Measurements from ENCODE around the gene SCRN1.

The SCRN1 gene

GRCh38 chr7:29894256-29894655, 95.3 kb downstream of the SCRN1 start:
- H2BK12ac ChIP-seq (ENCODE audit: low read length): no peak overlapping the region
- H3K23ac ChIP-seq (ENCODE audit: low read length): no peak overlapping the region
- no CpG with 5 or more reads among the region's 2 CpGs for WGBS (ENCODE audit: extremely low coverage, insufficient coverage, insufficient read length)
- H3K14ac ChIP-seq (ENCODE audit: low read length): no peak overlapping the region
- H3K4me3 ChIP-seq (ENCODE audit: low read depth, low read length): no peak overlapping the region
- no peaks in the 10 kb centered on the region for H3K9me3 ChIP-seq (ENCODE audit: insufficient read depth, low read depth, low read length)
- H4K12ac ChIP-seq (ENCODE audit: low read depth, low read length): no peak overlapping the region
- no peak overlapping the region for H3K9ac ChIP-seq (ENCODE audit: low read length)
- no peaks in the 10 kb centered on the region for H3K27me3 ChIP-seq (ENCODE audit: insufficient read depth, low read length)
- H2AK5ac ChIP-seq (ENCODE audit: low read length): no peak overlapping the region
- H3K79me2 ChIP-seq (ENCODE audit: control insufficient read depth, insufficient read depth, low read length, poor library complexity): no peaks in the 10 kb centered on the region
- no peak overlapping the region for H3K27ac ChIP-seq (ENCODE audit: low read depth, low read length)
- H3K4me2 ChIP-seq (ENCODE audit: low read length): no peak overlapping the region
- H3K36me3 ChIP-seq (ENCODE audit: control insufficient read depth in 1 of 2, insufficient read depth in 2 of 2, low read length in 2 of 2): no peaks in the 10 kb centered on the region
- H3K4ac ChIP-seq (ENCODE audit: low read depth, low read length): no peak overlapping the region
- H3K4me1 ChIP-seq (ENCODE audit: control insufficient read depth in 1 of 2, insufficient read depth in 2 of 2, low read length in 2 of 2): no peaks in the 10 kb centered on the region
- no peaks in the 10 kb centered on the region for H3K79me1 ChIP-seq (ENCODE audit: low read length)
- H2BK5ac ChIP-seq (ENCODE audit: low read depth, low read length, poor library complexity): no peak overlapping the region
- no peak overlapping the region for H3K18ac ChIP-seq (ENCODE audit: low read length)
- no peak overlapping the region for H4K91ac ChIP-seq (ENCODE audit: low read depth, low read length)
- H2BK120ac ChIP-seq (ENCODE audit: insufficient read depth, low read length, poor library complexity): no peak overlapping the region
- no peak overlapping the region for H4K8ac ChIP-seq (ENCODE audit: low read depth, low read length)
- no peak for DNase-seq
- no peak overlapping the region for H2AFZ ChIP-seq (ENCODE audit: insufficient read depth, low read length, poor library complexity)

DNA sequence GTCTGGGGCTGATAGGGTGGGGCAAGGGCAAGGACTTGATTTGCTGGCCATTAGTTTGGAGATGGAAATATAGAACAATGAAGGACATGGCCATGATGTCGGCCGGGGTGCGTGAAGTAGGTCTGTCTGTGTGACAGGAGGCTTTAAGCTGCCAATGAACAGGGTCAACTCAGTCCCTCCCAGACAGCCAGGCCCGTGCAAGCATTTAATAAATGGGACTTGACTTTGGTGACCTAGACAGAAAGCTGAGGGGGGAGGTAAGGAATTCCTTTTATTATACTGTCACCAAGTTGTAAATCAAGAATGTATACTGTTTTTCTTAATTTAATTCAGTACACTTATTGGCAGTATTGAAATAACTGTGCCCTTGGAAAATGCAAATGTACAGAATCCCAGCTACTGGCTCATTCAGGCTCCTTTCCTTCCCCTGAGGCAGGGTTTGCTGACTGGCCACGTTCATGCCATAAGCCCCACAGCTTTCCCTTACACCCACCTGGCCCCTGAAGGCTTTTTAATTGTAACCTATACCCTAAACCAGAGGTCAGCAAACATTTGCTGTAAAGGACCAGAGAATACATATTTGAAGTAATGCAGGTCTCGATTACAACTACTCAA, 96.1 kb downstream of the SCRN1 start:
- H3K9ac ChIP-seq (ENCODE audit: low read length): no peak overlapping the region
- H4K12ac ChIP-seq (ENCODE audit: low read depth, low read length): no peak overlapping the region
- WGBS (ENCODE audit: extremely low coverage, insufficient coverage, insufficient read length): no CpG with 5 or more reads among the region's 6 CpGs
- no peak overlapping the region for H2AK5ac ChIP-seq (ENCODE audit: low read length)
- no peak overlapping the region for H3K23ac ChIP-seq (ENCODE audit: low read length)
- H3K36me3 ChIP-seq (ENCODE audit: control insufficient read depth in 1 of 2, insufficient read depth in 2 of 2, low read length in 2 of 2): no peaks in the 10 kb centered on the region
- H3K4me3 ChIP-seq (ENCODE audit: low read depth, low read length): no peak overlapping the region
- H2AFZ ChIP-seq (ENCODE audit: insufficient read depth, low read length, poor library complexity): no peak overlapping the region
- H3K4me1 ChIP-seq (ENCODE audit: control insufficient read depth in 1 of 2, insufficient read depth in 2 of 2, low read length in 2 of 2): no peaks in the 10 kb centered on the region
- no peak overlapping the region for H3K14ac ChIP-seq (ENCODE audit: low read length)
- H2BK120ac ChIP-seq (ENCODE audit: insufficient read depth, low read length, poor library complexity): no peak overlapping the region
- no peaks in the 10 kb centered on the region for H3K79me1 ChIP-seq (ENCODE audit: low read length)
- H4K8ac ChIP-seq (ENCODE audit: low read depth, low read length): no peak overlapping the region
- DNase-seq: no peak
- no peak overlapping the region for H3K4ac ChIP-seq (ENCODE audit: low read depth, low read length)
- H3K18ac ChIP-seq (ENCODE audit: low read length): no peak overlapping the region
- H2BK12ac ChIP-seq (ENCODE audit: low read length): no peak overlapping the region
- no peak overlapping the region for H2BK5ac ChIP-seq (ENCODE audit: low read depth, low read length, poor library complexity)
- no peak overlapping the region for H3K27ac ChIP-seq (ENCODE audit: low read depth, low read length)
- no peak overlapping the region for H3K4me2 ChIP-seq (ENCODE audit: low read length)
- no peaks in the 10 kb centered on the region for H3K9me3 ChIP-seq (ENCODE audit: insufficient read depth, low read depth, low read length)
- H3K79me2 ChIP-seq (ENCODE audit: control insufficient read depth, insufficient read depth, low read length, poor library complexity): no peaks in the 10 kb centered on the region
- no peaks in the 10 kb centered on the region for H3K27me3 ChIP-seq (ENCODE audit: insufficient read depth, low read length)
- H4K91ac ChIP-seq (ENCODE audit: low read depth, low read length): no peak overlapping the region

DNA sequence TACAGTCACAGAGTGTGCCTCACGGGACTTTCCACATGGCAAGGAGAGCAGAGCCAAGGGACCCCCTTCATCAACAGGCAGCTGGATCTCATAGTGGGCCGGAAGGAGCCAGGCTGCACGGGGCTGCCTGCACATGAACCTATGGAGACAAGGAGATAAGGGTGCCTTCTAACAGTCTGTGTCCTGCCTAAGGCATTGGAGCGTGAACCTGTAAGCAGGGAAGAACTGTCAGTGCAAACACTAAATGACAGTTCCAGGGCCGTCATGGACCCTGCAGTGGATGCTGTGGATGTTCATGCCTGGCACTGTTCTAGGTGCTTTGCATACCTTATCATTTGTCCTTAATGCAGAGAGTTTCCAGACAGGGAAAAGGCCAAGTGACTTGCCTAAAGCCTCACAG, 97.4 kb downstream of the SCRN1 start:
- no peak overlapping the region for H3K23ac ChIP-seq (ENCODE audit: low read length)
- H2BK12ac ChIP-seq (ENCODE audit: low read length): no peak overlapping the region
- H4K12ac ChIP-seq (ENCODE audit: low read depth, low read length): no peak overlapping the region
- no CpG with 5 or more reads among the region's 5 CpGs for WGBS (ENCODE audit: extremely low coverage, insufficient coverage, insufficient read length)
- H3K36me3 ChIP-seq (ENCODE audit: control insufficient read depth in 1 of 2, insufficient read depth in 2 of 2, low read length in 2 of 2): no peaks in the 10 kb centered on the region
- no peaks in the 10 kb centered on the region for H3K79me1 ChIP-seq (ENCODE audit: low read length)
- no peak overlapping the region for H3K4ac ChIP-seq (ENCODE audit: low read depth, low read length)
- H3K4me3 ChIP-seq (ENCODE audit: low read depth, low read length): no peak overlapping the region
- H3K18ac ChIP-seq (ENCODE audit: low read length): no peak overlapping the region
- H2BK5ac ChIP-seq (ENCODE audit: low read depth, low read length, poor library complexity): no peak overlapping the region
- H4K8ac ChIP-seq (ENCODE audit: low read depth, low read length): no peak overlapping the region
- no peak overlapping the region for H3K4me2 ChIP-seq (ENCODE audit: low read length)
- DNase-seq: no peak
- no peaks in the 10 kb centered on the region for H3K4me1 ChIP-seq (ENCODE audit: control insufficient read depth in 1 of 2, insufficient read depth in 2 of 2, low read length in 2 of 2)
- H2AK5ac ChIP-seq (ENCODE audit: low read length): no peak overlapping the region
- H2AFZ ChIP-seq (ENCODE audit: insufficient read depth, low read length, poor library complexity): no peak overlapping the region
- H3K27me3 ChIP-seq (ENCODE audit: insufficient read depth, low read length): no peaks in the 10 kb centered on the region
- no peak overlapping the region for H2BK120ac ChIP-seq (ENCODE audit: insufficient read depth, low read length, poor library complexity)
- no peak overlapping the region for H3K14ac ChIP-seq (ENCODE audit: low read length)
- H3K9ac ChIP-seq (ENCODE audit: low read length): no peak overlapping the region
- no peaks in the 10 kb centered on the region for H3K79me2 ChIP-seq (ENCODE audit: control insufficient read depth, insufficient read depth, low read length, poor library complexity)
- H4K91ac ChIP-seq (ENCODE audit: low read depth, low read length): no peak overlapping the region
- no peak overlapping the region for H3K27ac ChIP-seq (ENCODE audit: low read depth, low read length)
- no peaks in the 10 kb centered on the region for H3K9me3 ChIP-seq (ENCODE audit: insufficient read depth, low read depth, low read length)

GRCh38 chr7:29891766-29892165, 97.8 kb downstream of the SCRN1 start:
- Histone ChIP-seq H3K36me3 (ENCODE audit: control insufficient read depth in 1 of 2, insufficient read depth in 2 of 2, low read length in 2 of 2) (no peaks in the 10 kb centered on the region), H2BK120ac (ENCODE audit: insufficient read depth, low read length, poor library complexity) (no peak overlapping the region), H3K4me3 (ENCODE audit: low read depth, low read length) (no peak overlapping the region), H4K91ac (ENCODE audit: low read depth, low read length) (no peak overlapping the region), H2BK5ac (ENCODE audit: low read depth, low read length, poor library complexity) (no peak overlapping the region), H3K79me2 (ENCODE audit: control insufficient read depth, insufficient read depth, low read length, poor library complexity) (no peaks in the 10 kb centered on the region), H3K14ac (ENCODE audit: low read length) (no peak overlapping the region), H3K4me1 (ENCODE audit: control insufficient read depth in 1 of 2, insufficient read depth in 2 of 2, low read length in 2 of 2) (no peaks in the 10 kb centered on the region), H4K12ac (ENCODE audit: low read depth, low read length) (no peak overlapping the region), H2AFZ (ENCODE audit: insufficient read depth, low read length, poor library complexity) (no peak overlapping the region), H3K27me3 (ENCODE audit: insufficient read depth, low read length) (no peaks in the 10 kb centered on the region), H3K18ac (ENCODE audit: low read length) (no peak overlapping the region), H3K27ac (ENCODE audit: low read depth, low read length) (no peak overlapping the region), H3K9ac (ENCODE audit: low read length) (no peak overlapping the region), H2AK5ac (ENCODE audit: low read length) (no peak overlapping the region), H3K4me2 (ENCODE audit: low read length) (no peak overlapping the region), H3K9me3 (ENCODE audit: insufficient read depth, low read depth, low read length) (no peaks in the 10 kb centered on the region), H3K23ac (ENCODE audit: low read length) (no peak overlapping the region), H3K4ac (ENCODE audit: low read depth, low read length) (no peak overlapping the region), H3K79me1 (ENCODE audit: low read length) (no peaks in the 10 kb centered on the region), H2BK12ac (ENCODE audit: low read length) (no peak overlapping the region), H4K8ac (ENCODE audit: low read depth, low read length) (no peak overlapping the region)
- WGBS (ENCODE audit: extremely low coverage, insufficient coverage, insufficient read length): no CpG with 5 or more reads among the region's 4 CpGs
- no peak for DNase-seq

Data from trophoblast cell (in vitro differentiated cells and primary cell).